Mucosa of stomach (tissue), 1 donor: ENCODE data around the gene MUC21.
"Not testable (repeated sequence)": the region's sequence is repeated elsewhere in the genome, so short reads cannot be mapped to it uniquely, and the experiment has no call there.

ENCODE experiments used
- H3K27me3 ChIP-seq: one replicate; pipeline ENCODE4 v1.7.0; 2013; ENCODE audit warnings: mild to moderate bottlenecking, low read length; ENCODE audit not compliant: control insufficient read depth, insufficient read depth
- H3K36me3 ChIP-seq: one replicate; pipeline ENCODE4 v1.7.0; 2013; ENCODE audit warnings: low read length; ENCODE audit not compliant: control insufficient read depth, insufficient read depth
- H3K4me1 ChIP-seq: one replicate; pipeline ENCODE4 v1.7.0; 2013; ENCODE audit warnings: mild to moderate bottlenecking, low read length; ENCODE audit not compliant: control insufficient read depth, insufficient read depth
- H3K4me3 ChIP-seq: one replicate; pipeline ENCODE4 v1.7.0; 2013; ENCODE audit warnings: low read length
- H3K9ac ChIP-seq: one replicate; pipeline ENCODE4 v1.7.0; 2013; ENCODE audit warnings: mild to moderate bottlenecking, low read length, moderate library complexity
- H3K9me3 ChIP-seq: one replicate; pipeline ENCODE4 v1.7.0; 2013; ENCODE audit warnings: mild to moderate bottlenecking, low read length, moderate library complexity; ENCODE audit not compliant: control insufficient read depth
- donor health status: Pancreatic carcinoma.

Gene MUC21

GRCh38 chr6:31000067-31000860 lies 16.7 kb downstream of the MUC21 start:
- H3K4me1 ChIP-seq, H3K27me3 ChIP-seq, H3K9ac ChIP-seq, H3K9me3 ChIP-seq, H3K4me3 ChIP-seq, H3K36me3 ChIP-seq: not testable (repeated sequence)

- Histone ChIP-seq H3K27me3 (no peaks in the 10 kb centered on the region), H3K4me1 (no peaks in the 10 kb centered on the region), H3K9ac (no peak overlapping the region), H3K36me3 (no peaks in the 10 kb centered on the region), H3K4me3 (no peak overlapping the region), H3K9me3 (no peaks in the 10 kb centered on the region)
These were observed 17.9 kb downstream of the MUC21 start for GRCh38 chr6:31001281-31001888.

DNA sequence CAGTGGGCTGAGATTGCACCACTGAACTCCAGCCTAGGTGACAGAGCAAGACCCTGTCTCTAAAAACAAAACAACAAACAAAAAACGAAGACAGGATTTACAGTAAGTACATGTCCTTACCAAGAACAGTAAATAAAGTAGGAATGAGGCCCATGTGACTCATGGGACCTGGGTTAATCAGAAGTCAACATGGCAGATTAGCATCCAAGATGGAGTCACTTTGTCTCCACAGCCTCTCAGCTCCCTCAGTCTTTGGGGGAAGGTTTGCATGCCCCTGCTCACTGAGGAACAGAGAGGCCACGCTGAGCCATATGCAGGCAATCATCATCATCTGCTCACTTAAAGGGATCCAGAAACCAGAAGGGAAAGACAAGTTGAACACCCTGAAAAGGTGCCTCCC lies 19.0 kb downstream of the MUC21 start:
- no peaks in the 10 kb centered on the region for H3K4me1 ChIP-seq
- H3K9ac ChIP-seq: no peak overlapping the region
- H3K27me3 ChIP-seq: no peaks in the 10 kb centered on the region
- H3K4me3 ChIP-seq: no peak overlapping the region
- no peaks in the 10 kb centered on the region for H3K9me3 ChIP-seq
- no peaks in the 10 kb centered on the region for H3K36me3 ChIP-seq

DNA sequence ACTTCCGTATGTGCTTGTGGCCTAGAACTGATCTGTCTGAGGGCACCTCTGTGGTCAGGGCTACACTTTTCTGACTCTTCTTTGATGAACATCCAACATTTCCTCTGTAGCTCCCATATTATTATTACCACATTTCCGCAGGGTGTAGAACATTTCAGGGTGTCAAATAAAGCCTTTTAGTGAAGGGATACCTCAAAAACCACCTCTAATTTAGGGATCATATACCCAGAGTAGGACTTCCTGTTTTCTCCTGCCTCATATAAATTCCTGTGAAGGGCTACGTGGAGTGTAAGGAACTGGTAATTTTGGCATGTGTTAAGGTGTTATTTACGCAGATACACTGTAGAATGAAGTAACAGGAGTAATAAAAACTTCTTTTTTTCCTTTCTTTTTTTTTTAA lies 21.3 kb downstream of the MUC21 start:
- Histone ChIP-seq H3K9ac (no peak overlapping the region), H3K4me3 (no peak overlapping the region), H3K9me3 (no peaks in the 10 kb centered on the region), H3K36me3 (no peaks in the 10 kb centered on the region), H3K4me1 (no peaks in the 10 kb centered on the region), H3K27me3 (no peaks in the 10 kb centered on the region)

- Histone ChIP-seq H3K4me3 (no peak overlapping the region), H3K27me3 (no peaks in the 10 kb centered on the region), H3K36me3 (no peaks in the 10 kb centered on the region), H3K4me1 (no peaks in the 10 kb centered on the region), H3K9me3 (no peaks in the 10 kb centered on the region), H3K9ac (no peak overlapping the region)
These were observed 21.9 kb downstream of the MUC21 start for GRCh38 chr6:31005249-31006020.

DNA sequence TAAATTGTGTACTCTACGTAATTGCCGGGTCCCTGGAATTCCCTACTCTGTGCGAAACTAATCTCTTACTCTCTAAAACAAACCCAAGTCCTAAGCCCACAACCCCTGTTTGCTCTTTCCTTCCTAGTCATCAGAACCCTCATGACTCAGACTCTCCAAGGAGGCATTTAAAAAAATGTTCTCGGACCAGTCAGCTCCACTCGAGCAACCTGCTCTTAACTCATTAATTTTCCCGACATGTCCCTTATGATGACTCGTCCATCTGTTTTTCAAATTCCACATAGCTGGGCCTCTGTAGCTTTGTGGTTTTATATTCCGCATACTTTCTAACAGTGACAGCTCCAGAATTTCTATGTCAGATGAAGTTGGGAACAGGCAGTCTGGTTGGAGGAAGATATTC lies 24.2 kb downstream of the MUC21 start:
- no peaks in the 10 kb centered on the region for H3K36me3 ChIP-seq
- no peak overlapping the region for H3K9ac ChIP-seq
- no peaks in the 10 kb centered on the region for H3K4me1 ChIP-seq
- H3K9me3 ChIP-seq: no peaks in the 10 kb centered on the region
- no peak overlapping the region for H3K4me3 ChIP-seq
- H3K27me3 ChIP-seq: no peaks in the 10 kb centered on the region

GRCh38 chr6:31008165-31008564 lies 24.6 kb downstream of the MUC21 start:
- H3K4me1 ChIP-seq: no peaks in the 10 kb centered on the region
- H3K36me3 ChIP-seq: no peaks in the 10 kb centered on the region
- H3K9ac ChIP-seq: no peak overlapping the region
- H3K4me3 ChIP-seq: no peak overlapping the region
- H3K27me3 ChIP-seq: no peaks in the 10 kb centered on the region
- no peaks in the 10 kb centered on the region for H3K9me3 ChIP-seq

DNA sequence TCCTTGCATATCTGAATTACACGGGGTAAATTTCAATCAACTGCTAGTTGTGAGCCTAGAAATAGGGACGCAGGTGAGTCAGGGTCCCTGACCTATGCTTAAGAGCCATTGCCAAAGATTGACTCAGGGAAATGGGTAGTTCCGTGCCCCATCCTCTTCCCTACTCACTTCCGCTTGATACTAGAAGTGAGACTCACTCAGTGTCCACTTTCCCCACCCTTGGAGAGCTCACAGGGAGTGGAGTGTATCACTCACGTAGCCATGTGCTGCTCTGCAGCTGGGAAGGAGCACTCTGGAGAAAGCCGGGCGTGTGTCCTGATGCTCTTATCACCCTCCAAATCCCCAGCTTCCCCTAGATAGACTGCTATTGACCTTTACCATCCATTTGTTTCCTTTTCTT lies 26.2 kb downstream of the MUC21 start:
- no peaks in the 10 kb centered on the region for H3K36me3 ChIP-seq
- H3K27me3 ChIP-seq: no peaks in the 10 kb centered on the region
- H3K9ac ChIP-seq: no peak overlapping the region
- no peaks in the 10 kb centered on the region for H3K4me1 ChIP-seq
- H3K9me3 ChIP-seq: no peaks in the 10 kb centered on the region
- no peak overlapping the region for H3K4me3 ChIP-seq

- Histone ChIP-seq H3K4me3 (no peak within 1 kb of the TSS), H3K36me3 (no peaks in the 10 kb centered on the region), H3K4me1 (no peaks in the 10 kb centered on the region), H3K9me3 (no peaks in the 10 kb centered on the region), H3K9ac (no peak within 1 kb of the TSS), H3K27me3 (no peaks in the 10 kb centered on the region)
These were observed 27.0 kb downstream of the MUC21 start, which contains the start of gene MUC22 for GRCh38 chr6:31010393-31011060. MUC22 (plus strand) TSS chr6:31010474; CDS start chr6:31010707, 233 bp downstream.

DNA sequence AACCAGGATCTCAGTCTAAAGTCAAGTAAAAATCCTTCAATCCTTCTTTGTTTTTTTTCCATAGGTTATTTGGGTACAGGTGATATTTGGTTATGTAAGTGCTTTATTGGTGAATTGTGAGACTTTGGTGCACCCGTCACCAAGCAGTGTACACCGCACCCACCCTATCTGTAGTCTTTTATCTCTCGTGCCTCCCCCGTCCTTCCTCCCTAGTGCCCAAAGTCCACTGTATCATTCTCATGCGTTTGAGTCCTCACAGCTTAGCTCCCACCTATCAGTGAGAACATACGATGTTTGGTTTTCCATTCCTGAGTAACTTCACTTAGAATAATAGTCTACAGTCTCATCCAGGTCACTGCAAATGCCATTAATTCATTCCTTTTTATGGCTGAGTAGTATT lies 27.6 kb downstream of the MUC21 start:
- H3K36me3 ChIP-seq: no peaks in the 10 kb centered on the region
- H3K4me3 ChIP-seq: no peak overlapping the region
- no peaks in the 10 kb centered on the region for H3K9me3 ChIP-seq
- H3K9ac ChIP-seq: no peak overlapping the region
- no peaks in the 10 kb centered on the region for H3K4me1 ChIP-seq
- H3K27me3 ChIP-seq: no peaks in the 10 kb centered on the region

GRCh38 chr6:31016659-31017299 lies 33.3 kb downstream of the MUC21 start:
- Histone ChIP-seq H3K36me3 (no peaks in the 10 kb centered on the region), H3K4me1 (no peaks in the 10 kb centered on the region), H3K9me3 (no peaks in the 10 kb centered on the region), H3K27me3 (no peaks in the 10 kb centered on the region), H3K9ac (no peak overlapping the region), H3K4me3 (no peak overlapping the region)
